AG08395 (cell line): ENCODE measurements around the gene UGT1A8.
"Not testable (repeated sequence)": the region's sequence is repeated elsewhere in the genome, so short reads cannot be mapped to it uniquely, and the experiment has no call there.

ENCODE experiments used
- DNase-seq: peaks from one replicate; pipeline ENCODE4 v3.0.0; 2012; ENCODE audit warnings: mixed read lengths, low spot score

The UGT1A8 gene

DNA sequence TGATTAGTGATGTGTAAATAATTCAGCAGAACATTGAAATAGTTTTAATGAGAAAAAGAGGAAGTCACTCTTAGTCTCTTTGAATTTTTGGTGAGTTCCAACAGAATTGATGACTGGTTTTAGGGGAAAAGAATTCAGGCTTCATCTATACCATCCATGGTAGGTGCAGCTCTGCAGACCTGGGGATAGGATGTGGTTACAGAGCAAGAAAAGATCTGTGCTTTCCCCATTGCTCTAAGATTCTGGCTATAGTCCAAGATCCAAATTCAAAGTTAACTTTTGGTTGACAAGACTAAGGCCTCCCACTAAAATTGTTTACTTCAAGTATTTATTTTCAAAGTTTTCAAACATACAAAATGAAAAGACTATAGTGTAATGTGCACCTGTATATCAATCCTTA is 22.4 kb downstream of the UGT1A8 start:
- no peak for DNase-seq

- DNase-seq = no peak
Measured at GRCh38 chr2:233643128-233643527, 25.7 kb downstream of the UGT1A8 start.

- DNase-seq = not testable (repeated sequence)
Measured at GRCh38 chr2:233646033-233646432, 28.6 kb downstream of the UGT1A8 start.

DNA sequence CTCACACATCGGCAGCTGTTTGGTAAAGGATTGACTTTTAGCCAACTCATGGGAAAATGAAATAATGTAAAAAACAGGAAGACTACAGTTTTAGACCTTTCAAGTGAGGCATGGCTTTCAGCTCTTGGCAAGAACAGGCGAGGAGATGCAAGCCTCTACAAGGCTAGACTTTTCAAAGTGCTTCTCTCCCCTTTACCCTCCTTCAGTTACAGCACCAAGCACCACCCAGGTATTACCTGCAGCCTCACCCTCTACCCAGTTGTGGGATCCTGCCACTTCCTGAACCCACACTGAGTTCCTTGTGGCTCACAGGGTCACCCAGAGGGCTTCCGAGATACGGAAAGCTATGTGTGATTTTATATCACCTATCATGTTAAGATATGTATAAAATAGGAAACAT is 33.5 kb downstream of the UGT1A8 start:
- no peak for DNase-seq

- no peak for DNase-seq
Measured at GRCh38 chr2:233651430-233651829, 34.0 kb downstream of the UGT1A8 start.

GRCh38 chr2:233654501-233654900 is 37.1 kb downstream of the UGT1A8 start:
- DNase-seq = no peak

- DNase-seq = no peak
Measured at GRCh38 chr2:233655043-233655442, 37.6 kb downstream of the UGT1A8 start.

DNA sequence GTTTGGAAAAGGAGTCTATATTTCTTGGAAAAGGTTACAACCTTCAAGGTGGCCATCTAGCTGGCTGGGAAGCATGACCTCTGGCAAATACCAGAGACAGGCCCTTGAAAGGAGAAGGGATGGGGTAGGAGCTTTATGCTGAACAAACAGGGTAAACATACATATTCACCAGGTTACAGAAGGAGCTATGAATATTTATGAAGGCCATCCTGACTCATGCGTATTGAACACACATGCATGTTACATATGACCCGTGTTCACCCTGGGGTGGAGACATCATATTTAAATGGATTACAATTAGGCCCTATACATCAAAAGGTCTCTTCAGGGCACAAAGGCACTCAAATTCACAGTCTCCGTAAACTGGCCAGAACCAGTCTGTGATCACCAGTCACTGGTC is 38.5 kb downstream of the UGT1A8 start:
- DNase-seq = not testable (repeated sequence)

- no peak for DNase-seq
Measured at GRCh38 chr2:233656443-233656842, 39.0 kb downstream of the UGT1A8 start.

- no peak for DNase-seq
Measured at GRCh38 chr2:233658610-233659009, 41.2 kb downstream of the UGT1A8 start.

- no peak for DNase-seq
Measured at GRCh38 chr2:233663911-233664310, 46.5 kb downstream of the UGT1A8 start.

- DNase-seq = no peak
Measured at GRCh38 chr2:233668605-233669260, 51.3 kb downstream of the UGT1A8 start.

DNA sequence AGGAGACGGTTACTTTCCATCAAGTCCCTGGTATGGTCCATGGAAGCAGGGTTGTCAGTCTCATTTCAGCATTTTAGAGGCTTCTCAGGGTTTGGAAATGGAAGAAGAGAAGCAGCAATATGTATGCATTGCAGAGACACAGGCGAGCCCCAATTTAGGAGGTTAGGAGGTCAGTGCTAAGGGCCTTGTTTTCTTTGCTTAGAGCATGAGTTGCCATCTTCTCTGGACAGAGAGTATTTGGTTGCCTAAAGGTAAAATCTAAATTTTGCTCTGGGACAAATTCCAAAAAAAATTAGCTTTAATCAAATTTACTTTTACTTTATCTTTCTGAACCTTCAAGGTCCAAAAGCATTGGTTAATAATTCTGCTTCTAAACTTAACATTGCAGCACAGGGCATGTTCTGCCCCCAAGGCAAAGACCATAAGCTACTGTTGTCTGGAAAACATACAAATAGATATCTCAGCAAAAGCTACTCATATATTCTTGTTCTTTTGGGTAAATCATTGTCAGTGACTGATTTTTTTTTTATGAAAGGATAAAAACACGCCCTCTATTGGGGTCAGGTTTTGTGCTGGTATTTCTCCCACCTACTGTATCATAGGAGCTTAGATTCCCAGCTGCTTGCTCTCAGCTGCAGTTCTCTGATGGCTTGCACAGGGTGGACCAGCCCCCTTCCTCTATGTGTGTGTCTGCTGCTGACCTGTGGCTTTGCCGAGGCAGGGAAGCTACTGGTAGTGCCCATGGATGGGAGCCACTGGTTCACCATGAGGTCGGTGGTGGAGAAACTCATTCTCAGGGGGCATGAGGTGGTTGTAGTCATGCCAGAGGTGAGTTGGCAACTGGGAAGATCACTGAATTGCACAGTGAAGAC is 54.1 kb downstream of the UGT1A8 start, which contains the start of gene UGT1A9:
Gene UGT1A9, plus strand, starts transcription at position 609 of the 872 bp plus-strand sequence. Its CDS starts 37 bp downstream, at position 646.
- no peak for DNase-seq

GRCh38 chr2:233672886-233673285 is 55.5 kb downstream of the UGT1A8 start:
- no peak for DNase-seq

DNA sequence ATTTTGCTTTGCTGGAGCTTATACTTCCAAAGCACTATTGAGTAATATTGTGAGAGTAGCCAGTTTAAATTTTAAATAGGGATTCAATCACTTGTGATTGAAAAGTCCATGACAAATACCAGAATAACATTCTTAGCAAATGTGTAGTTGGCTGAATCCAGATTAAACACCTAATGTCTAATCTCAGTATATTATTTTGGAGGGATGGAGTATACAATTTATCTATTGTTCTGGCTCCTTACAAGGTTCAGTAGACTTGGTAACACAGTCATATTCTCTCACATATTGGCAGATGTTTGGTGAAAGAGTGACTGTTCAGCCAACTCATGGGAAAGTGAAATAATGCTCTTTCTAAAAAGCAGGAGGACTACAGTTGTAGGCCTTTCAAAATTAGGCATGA is 56.5 kb downstream of the UGT1A8 start:
- DNase-seq = no peak

DNA sequence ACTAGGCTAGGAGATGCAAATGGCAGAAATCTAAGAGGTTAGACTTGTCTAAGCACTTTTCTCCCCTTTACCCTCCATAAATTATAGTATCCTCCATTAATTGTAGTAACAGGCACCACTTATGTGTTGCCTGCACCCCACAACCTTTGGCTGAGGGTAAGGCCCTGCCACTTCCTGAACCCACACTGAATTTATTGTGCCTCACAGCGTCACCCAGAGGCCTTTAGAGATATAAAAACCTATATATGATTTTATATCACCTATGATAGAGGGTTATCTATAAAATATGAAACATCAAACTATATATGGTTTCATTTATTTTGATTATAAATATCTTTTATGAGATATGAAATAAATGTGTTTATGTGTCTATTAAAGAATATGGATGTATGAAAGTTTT is 56.9 kb downstream of the UGT1A8 start:
- no peak for DNase-seq

GRCh38 chr2:233674995-233675394 is 57.6 kb downstream of the UGT1A8 start:
- no peak for DNase-seq

- DNase-seq = no peak
Measured at GRCh38 chr2:233676046-233676445, 58.6 kb downstream of the UGT1A8 start.

GRCh38 chr2:233679196-233679595 is 61.8 kb downstream of the UGT1A8 start:
- DNase-seq = no peak

DNA sequence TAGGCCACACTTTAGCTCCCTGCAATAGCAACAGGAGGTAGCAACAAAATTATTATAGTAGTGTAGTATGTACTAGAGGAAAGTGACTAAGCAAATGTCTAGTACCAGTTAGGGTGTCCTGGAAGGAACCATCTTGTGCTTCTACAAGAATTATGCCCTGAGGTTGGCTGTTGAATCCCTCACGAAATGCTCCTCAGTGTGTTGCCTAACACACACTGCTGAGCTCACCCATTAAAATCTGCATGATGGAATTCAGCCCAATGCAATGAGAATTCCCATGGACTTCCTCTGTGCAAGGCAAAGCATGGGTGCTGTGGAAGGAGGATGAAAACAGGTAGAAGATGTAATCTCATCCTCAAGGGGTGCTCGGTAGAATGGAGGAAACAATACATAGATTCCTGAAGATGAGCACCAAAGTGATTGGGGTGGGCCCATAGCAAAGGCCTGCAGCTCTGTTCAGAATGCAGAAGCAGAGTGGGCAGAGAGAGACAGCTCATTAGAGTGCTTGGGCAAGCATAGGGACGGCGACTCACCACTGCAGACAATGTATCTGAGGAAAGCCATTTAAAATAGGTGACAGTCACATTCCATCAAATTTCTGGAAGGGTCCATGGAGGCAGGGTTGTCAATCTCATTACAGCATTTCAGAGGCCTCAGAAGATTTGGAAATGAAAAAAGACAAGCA is 63.1 kb downstream of the UGT1A8 start:
- no peak for DNase-seq

DNA sequence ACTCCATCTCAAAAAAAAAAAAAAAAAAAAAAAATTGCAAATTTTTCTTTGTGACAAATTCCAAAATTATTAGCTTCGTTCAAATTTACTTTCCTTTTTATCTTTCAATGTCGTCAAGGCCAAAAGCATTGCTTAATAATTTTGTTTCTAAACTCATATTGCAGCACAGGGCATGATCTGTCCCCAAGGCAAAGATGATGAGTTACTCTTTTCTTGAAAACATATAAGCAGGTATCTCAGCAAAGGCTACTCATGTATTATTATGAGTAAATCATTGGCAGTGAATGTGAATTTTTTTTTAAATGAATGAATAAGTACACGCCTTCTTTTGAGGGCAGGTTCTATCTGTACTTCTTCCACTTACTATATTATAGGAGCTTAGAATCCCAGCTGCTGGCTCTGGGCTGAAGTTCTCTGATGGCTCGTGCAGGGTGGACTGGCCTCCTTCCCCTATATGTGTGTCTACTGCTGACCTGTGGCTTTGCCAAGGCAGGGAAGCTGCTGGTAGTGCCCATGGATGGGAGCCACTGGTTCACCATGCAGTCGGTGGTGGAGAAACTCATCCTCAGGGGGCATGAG is 64.2 kb downstream of the UGT1A8 start, which contains the start of gene UGT1A7:
Gene UGT1A7, plus strand, starts transcription at position 381 of the 579 bp plus-strand sequence. Its CDS starts 37 bp downstream, at position 418.
- DNase-seq = no peak

GRCh38 chr2:233684640-233685039 is 67.2 kb downstream of the UGT1A8 start:
- DNase-seq = no peak
